ENCODE data around the gene STX4. TPM values are rescaled to one million over a fixed set of nuclear protein-coding genes. Genes with fewer than 3 reads are reported as not detected.

The STX4 gene
- total RNA-seq, 1 donor from 2014 or later = 79.1 TPM

- H3K4me3 ChIP-seq = no peak overlapping the region
- no peaks in the 10 kb centered on the region for H3K9me3 ChIP-seq
- intact Hi-C loops (cut with DNase I) = no loop called here
- no peak overlapping the region for H3K27ac ChIP-seq
- peaks cover 3 to 10% of the 10 kb centered on the region in 2 donors for H3K4me1 ChIP-seq
- no peaks in the 10 kb centered on the region for H3K27me3 ChIP-seq
- TF ChIP-seq CTCF (IDR thresholded peaks at IDR 0.05) = no peak
- peaks cover 8 to 15% of the 10 kb centered on the region in 2 donors for H3K36me3 ChIP-seq
- no peak for DNase-seq (ENCODE audit: low spot score in 2 of 2)
Observed at GRCh38 chr16:31031276-31031675, 2.1 kb upstream of the STX4 start.

DNA sequence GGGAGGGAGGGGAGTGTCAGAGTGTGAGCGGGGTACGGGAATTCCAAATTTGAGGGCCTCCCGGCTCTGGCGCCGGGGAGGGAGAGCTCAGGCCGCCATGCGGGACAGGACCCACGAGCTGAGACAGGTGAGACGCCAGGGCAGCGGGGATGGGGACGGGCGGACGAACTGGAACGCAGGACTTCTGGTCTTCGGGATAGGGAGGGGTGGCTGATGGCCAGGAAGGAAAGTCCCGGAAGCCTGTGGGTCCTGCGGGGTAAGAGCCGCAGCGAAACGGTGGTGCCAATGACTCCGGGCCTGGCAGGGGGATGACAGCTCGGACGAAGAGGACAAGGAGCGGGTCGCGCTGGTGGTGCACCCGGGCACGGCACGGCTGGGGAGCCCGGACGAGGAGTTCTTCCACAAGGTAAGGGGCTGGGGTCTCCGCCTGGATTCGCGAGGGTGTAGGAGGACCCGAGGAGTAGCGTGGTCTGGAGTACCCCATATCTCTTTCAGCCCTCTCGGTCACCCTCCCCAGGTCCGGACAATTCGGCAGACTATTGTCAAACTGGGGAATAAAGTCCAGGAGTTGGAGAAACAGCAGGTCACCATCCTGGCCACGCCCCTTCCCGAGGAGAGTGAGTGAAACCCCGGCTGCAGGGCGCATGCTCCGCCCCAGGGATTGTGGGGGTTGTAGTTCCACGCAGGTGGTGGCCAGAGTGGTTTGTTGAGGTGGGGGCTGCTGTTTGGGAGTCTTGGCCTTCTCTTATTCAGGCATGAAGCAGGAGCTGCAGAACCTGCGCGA lies 543 bp downstream of the STX4 start:
- H3K36me3 ChIP-seq = peaks cover 23 to 33% of the 10 kb centered on the region in 2 donors
- H3K27ac ChIP-seq = peak overlapping the region; percentile 92 to 99
- DNase-seq (ENCODE audit: low spot score in 2 of 2) = peak; percentile 65 to 95
- H3K9me3 ChIP-seq = no peaks in the 10 kb centered on the region
- no peaks in the 10 kb centered on the region for H3K27me3 ChIP-seq
- peak overlapping the region; percentile 83 to 99 for H3K4me3 ChIP-seq
- intact Hi-C loops (cut with DNase I) = loop anchor here (1.0 kb wide), 5 partner anchors 37 to 108 kb away; partner anchors contain the start of genes HSD3B7, VKORC1, ZNF646 and ZNF668
- TF ChIP-seq CTCF (IDR thresholded peaks at IDR 0.05) = no peak
- H3K4me1 ChIP-seq = peaks cover 3 to 10% of the 10 kb centered on the region in 2 donors

- TF ChIP-seq CTCF (IDR thresholded peaks at IDR 0.05) = no peak
- Histone ChIP-seq H3K36me3 (peaks cover 48 to 57% of the 10 kb centered on the region in 2 donors), H3K4me3 (no peak overlapping the region), H3K4me1 (peaks cover 3 to 10% of the 10 kb centered on the region in 2 donors), H3K9me3 (no peaks in the 10 kb centered on the region), H3K27ac (no peak overlapping the region), H3K27me3 (no peaks in the 10 kb centered on the region)
- intact Hi-C loops (cut with DNase I) = no loop called here
- DNase-seq (ENCODE audit: low spot score in 2 of 2) = no peak
Observed at GRCh38 chr16:31036691-31037090, 3.3 kb downstream of the STX4 start.

- intact Hi-C loops (cut with DNase I) = no loop called here
- H3K9me3 ChIP-seq = no peaks in the 10 kb centered on the region
- no peak overlapping the region for H3K27ac ChIP-seq
- H3K36me3 ChIP-seq = peaks cover 58 to 76% of the 10 kb centered on the region in 2 donors
- peaks cover 3 to 10% of the 10 kb centered on the region in 2 donors for H3K4me1 ChIP-seq
- no peak overlapping the region for H3K4me3 ChIP-seq
- TF ChIP-seq CTCF (IDR thresholded peaks at IDR 0.05) = no peak
- H3K27me3 ChIP-seq = no peaks in the 10 kb centered on the region
- DNase-seq (ENCODE audit: low spot score in 2 of 2) = no peak
Observed at GRCh38 chr16:31038993-31039392, 5.6 kb downstream of the STX4 start.

DNA sequence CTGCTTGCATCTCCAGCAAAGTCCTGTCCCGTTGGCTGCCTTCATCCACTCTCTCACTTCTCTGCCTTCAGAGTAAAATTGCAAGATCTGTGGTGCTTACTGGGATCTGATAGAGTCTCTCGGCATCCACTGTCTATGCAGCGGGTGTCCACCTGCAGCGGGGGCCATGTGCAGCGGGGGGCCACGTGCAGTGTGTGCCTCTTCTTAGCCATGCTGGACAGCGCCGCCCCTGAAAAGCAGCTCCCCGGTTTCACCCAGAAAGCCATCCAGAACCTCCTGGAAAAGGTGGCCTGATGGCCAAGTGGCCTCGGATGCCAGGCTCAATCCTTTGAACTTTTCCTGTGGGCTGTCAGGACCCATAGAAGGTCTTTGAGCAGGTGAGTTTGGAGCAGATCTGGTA lies 9.5 kb downstream of the STX4 start:
- Histone ChIP-seq H3K4me3 (no peak overlapping the region), H3K27me3 (no peaks in the 10 kb centered on the region), H3K36me3 (peaks cover 46 to 54% of the 10 kb centered on the region in 2 donors), H3K9me3 (no peaks in the 10 kb centered on the region), H3K4me1 (no peaks in the 10 kb centered on the region), H3K27ac (no peak overlapping the region)
- intact Hi-C loops (cut with DNase I) = no loop called here
- TF ChIP-seq CTCF (IDR thresholded peaks at IDR 0.05) = no peak
- DNase-seq (ENCODE audit: low spot score in 2 of 2) = no peak

Measured in ascending aorta (tissue), 2 donors.